Measurements from ENCODE around the gene FZD1. TPM values are rescaled to one million over a fixed set of nuclear protein-coding genes. Genes with fewer than 3 reads are reported as not detected.

FZD1 gene
- total and polyA plus RNA-seq, 2 of the 4 experiments (the other 2 are of a cell fraction), result 3.6 to 6.8 TPM

DNA sequence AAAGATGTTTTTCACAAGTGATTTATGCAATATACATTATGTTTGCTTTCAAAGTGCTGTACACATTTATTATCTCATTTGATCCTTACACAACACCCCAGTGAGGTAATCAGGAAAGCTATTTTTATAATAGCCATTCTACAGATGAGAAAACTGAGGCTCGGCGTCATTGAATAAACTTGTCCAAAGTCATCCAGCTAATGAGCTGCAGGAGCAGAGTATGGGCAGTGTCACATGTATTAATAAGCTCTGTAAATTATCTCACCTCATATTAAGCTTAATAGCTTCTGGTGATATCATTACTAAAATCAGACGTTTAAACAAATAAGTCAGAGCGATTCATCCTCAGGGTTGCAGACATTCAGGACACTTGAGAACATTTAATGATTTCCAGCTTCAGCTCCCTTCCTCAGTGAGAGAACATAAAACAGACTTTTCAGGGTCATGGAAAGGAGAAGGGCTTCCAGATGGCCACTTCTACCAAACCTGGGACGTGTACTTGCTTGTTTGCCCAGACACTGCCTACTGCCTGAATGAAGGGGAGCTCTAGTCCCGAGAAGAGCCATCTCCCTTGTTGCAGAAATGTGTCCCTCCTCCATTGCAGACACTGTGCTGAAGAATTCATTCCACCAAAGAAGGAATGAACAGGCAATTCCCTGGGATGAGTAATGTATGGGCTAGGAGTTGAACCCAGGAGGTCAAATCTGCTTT lies 20.5 kb upstream of the FZD1 start:
- H3K4me2 ChIP-seq (ENCODE audit: low read depth, low read length), result peak overlapping the region; percentile 59; the same call in 1 of the 2 replicates
- peak overlapping the region; percentile 82; the same call in 1 of the 2 replicates for H2BK120ac ChIP-seq (ENCODE audit: low read depth, low read length)
- ChIA-PET CTCF (interaction anchor here (0.8 kb wide), 1 partner anchor 155 kb away, joined by 3 read pairs; no protein-coding TSS in a partner anchor), POLR2A (ENCODE audit: unreplicated experiment) (no interaction called here)
- peak overlapping the region; percentile 79; the same call in 1 of the 2 replicates for H3K23ac ChIP-seq (ENCODE audit: low read depth, low read length)
- peak overlapping the region; percentile 82 for H2AFZ ChIP-seq (replicated peaks; ENCODE audit: low read length, poor library complexity)
- H3K79me1 ChIP-seq (ENCODE audit: low read depth in 1 of 2, low read length in 2 of 2), result no peaks in the 10 kb centered on the region
- H4K8ac ChIP-seq (ENCODE audit: low read depth in 2 of 2, low read length in 2 of 2), result peak overlapping the region in 1 of 2 experiments; percentile 79; a peak in 2 of 4 replicates
- H3K27ac ChIP-seq (ENCODE audit: insufficient read depth, low read length), result peak overlapping the region; percentile 47; the same call in 1 of the 2 replicates
- intact Hi-C loops (cut with micrococcal nuclease), result no loop called here
- TF ChIP-seq RCOR1 (IDR thresholded peaks at IDR 0.05; ENCODE audit: insufficient replicate concordance, low read length) (peak; percentile 67), MXI1 (IDR thresholded peaks at IDR 0.05; ENCODE audit: borderline replicate concordance, low read depth, low read length) (no peak)
- in situ Hi-C loops (cut with MboI; ENCODE audit: low sequenced_read_pairs), result no loop called here
- peak overlapping the region; percentile 20; the same call in 1 of the 2 replicates for H3K18ac ChIP-seq (ENCODE audit: low read depth, low read length)
- H3K36me3 ChIP-seq (ENCODE audit: control insufficient read depth, insufficient read depth, low read length), result no peaks in the 10 kb centered on the region
- H2BK15ac ChIP-seq (ENCODE audit: low read depth, low read length), result peak overlapping the region; percentile 95; the same call in 1 of the 3 replicates
- peak overlapping the region; percentile 73 for H4K91ac ChIP-seq (ENCODE audit: insufficient read depth, low read depth, low read length)
- WGBS, 2 experiments (ENCODE audit: extremely low coverage in 2 of 2, insufficient read length in 1 of 2), result no CpG with 5 or more reads among the region's 6 CpGs
- no peak overlapping the region for H2AK9ac ChIP-seq (replicated peaks; ENCODE audit: low read depth, low read length, poor library complexity)
- H3K56ac ChIP-seq (ENCODE audit: extremely low read depth, insufficient read depth, low read length), result no peak overlapping the region; the same call in 1 of the 2 replicates
- H3K27me3 ChIP-seq (ENCODE audit: control insufficient read depth, insufficient read depth, low read length), result no peaks in the 10 kb centered on the region
- dilution Hi-C loops (cut with HindIII; ENCODE audit: low sequenced_read_pairs, unreplicated experiment), result no loop called here
- DNase-seq, result peak; percentile 59
- H3K4ac ChIP-seq (ENCODE audit: low read depth, low read length), result peak overlapping the region; percentile 79; the same call in 1 of the 2 replicates
- no peaks in the 10 kb centered on the region for H4K20me1 ChIP-seq (ENCODE audit: insufficient read depth, low read length)
- peak overlapping the region; percentile 75 for H2BK20ac ChIP-seq (ENCODE audit: low read depth, low read length)
- BruUV-seq (replicated peaks), result no TSS peak
- peak; percentile 75 for ATAC-seq (ENCODE audit: low read depth)
- peak overlapping the region; percentile 78 for H2BK5ac ChIP-seq (ENCODE audit: low read depth, low read length, poor library complexity, severe bottlenecking)
- H3K4me3 ChIP-seq (ENCODE audit: insufficient read depth, low read depth, low read length), result no peak overlapping the region
- peak overlapping the region; percentile 11 for H4K5ac ChIP-seq (ENCODE audit: low read depth, low read length)
- peaks cover 18% of the 10 kb centered on the region for H3K4me1 ChIP-seq (ENCODE audit: control insufficient read depth, insufficient read depth, low read length)
- H2AK5ac ChIP-seq (ENCODE audit: low read depth, low read length), result peak overlapping the region; percentile 83; the same call in 1 of the 2 replicates
- H3K9ac ChIP-seq (ENCODE audit: low read depth, low read length), result no peak overlapping the region
- H3K9me3 ChIP-seq (ENCODE audit: control insufficient read depth, insufficient read depth, low read length), result no peaks in the 10 kb centered on the region
- peak overlapping the region; percentile 84 for H3K14ac ChIP-seq (replicated peaks; ENCODE audit: low read depth, low read length)
- peaks cover 12% of the 10 kb centered on the region for H3K9me1 ChIP-seq (ENCODE audit: insufficient read depth, low read length)
